Testis (tissue), 2 donors: ENCODE data around the gene KHDC3L.
"Not testable (repeated sequence)": the region's sequence is repeated elsewhere in the genome, so short reads cannot be mapped to it uniquely, and the experiment has no call there.

Experiments used
- CTCF ChIP-seq, 3 experiments: fragments of 450-650 bp in 2 of 3; fragments of 200-600 bp in 1 of 3; sonication (generic) in 1 of 3; IDR thresholded peaks; one replicate each; pipeline ENCODE4 v1.5.1; 2016 to 2019; ENCODE audit warnings: antibody characterized with exemption in 3 of 3, mild to moderate bottlenecking in 2 of 3, moderate library complexity in 1 of 3
- POLR2A ChIP-seq: fragments of 450-650 bp; IDR thresholded peaks from one replicate; pipeline ENCODE4 v1.6.1; 2017; ENCODE audit warnings: antibody characterized with exemption, mild to moderate bottlenecking, moderate library complexity

- not testable (repeated sequence) for TF ChIP-seq CTCF (IDR thresholded peaks at IDR 0.05); POLR2A
Observed at GRCh38 chr6:73381531-73381930, 19.1 kb downstream of the KHDC3L start.
